Astrocyte (in vitro differentiated cells and primary cell): Measurements from ENCODE around the gene GFER. TPM values are rescaled to one million over a fixed set of nuclear protein-coding genes. Genes with fewer than 3 reads are reported as not detected.

Source experiments
- DNase-seq: peaks from one replicate; pipeline ENCODE4 v3.0.0-alpha.2; 2010; ENCODE audit warnings: low read depth
- FAIRE-seq: peaks from 2 replicates; lab custom pipeline; 2011; peaks lifted over from hg19 to GRCh38; lab: Jason Lieb, UNC
- H2AFZ ChIP-seq: 2 replicates; pipeline ENCODE4 v1.6.0; 2012; ENCODE audit warnings: low read depth, low read length, inconsistent platforms
- H3K27ac ChIP-seq: 2 replicates; pipeline ENCODE4 v1.5.1; 2011; ENCODE audit warnings: low read depth, low read length, inconsistent platforms
- H3K27me3 ChIP-seq: 2 replicates; pipeline ENCODE4 v1.6.0; 2011; ENCODE audit warnings: low read length, inconsistent platforms; ENCODE audit not compliant: insufficient read depth
- H3K36me3 ChIP-seq: 2 replicates; pipeline ENCODE4 v1.5.1; 2011; ENCODE audit warnings: low read length, inconsistent platforms; ENCODE audit not compliant: insufficient read depth
- H3K4me1 ChIP-seq: 2 replicates; pipeline ENCODE4 v1.5.1; 2011; ENCODE audit warnings: low read length, inconsistent platforms; ENCODE audit not compliant: insufficient read depth
- H3K4me2 ChIP-seq: 2 replicates; pipeline ENCODE4 v1.6.0; 2012; ENCODE audit warnings: low read length, inconsistent platforms
- H3K4me3 ChIP-seq: 2 replicates; pipeline ENCODE4 v1.5.1; 2011; ENCODE audit warnings: low read depth, mild to moderate bottlenecking, low read length, inconsistent platforms; ENCODE audit not compliant: insufficient read depth
- H3K79me2 ChIP-seq: 2 replicates; pipeline ENCODE4 v1.6.0; 2012; ENCODE audit warnings: mild to moderate bottlenecking, low read length, inconsistent platforms; ENCODE audit not compliant: insufficient read depth
- H3K9ac ChIP-seq: 2 replicates; pipeline ENCODE4 v1.6.0; 2012; ENCODE audit warnings: mild to moderate bottlenecking, low read length, inconsistent platforms
- H3K9me3 ChIP-seq: 2 replicates; pipeline ENCODE4 v1.5.1; 2012; ENCODE audit warnings: low read depth, mild to moderate bottlenecking, low read length, inconsistent platforms; ENCODE audit not compliant: insufficient read depth
- H4K20me1 ChIP-seq: 2 replicates; pipeline ENCODE4 v1.6.0; 2012; ENCODE audit warnings: low read length, inconsistent platforms; ENCODE audit not compliant: insufficient read depth
- H3K27ac Mint-ChIP-seq: one replicate; pipeline ENCODE4 v1.8.0; 2021; ENCODE audit warnings: mild to moderate bottlenecking, mixed read lengths; ENCODE audit not compliant: unreplicated experiment
- H3K27me3 Mint-ChIP-seq: one replicate; pipeline ENCODE4 v1.8.0; 2021; ENCODE audit warnings: low read depth, mixed read lengths; ENCODE audit not compliant: unreplicated experiment
- H3K36me3 Mint-ChIP-seq: one replicate; pipeline ENCODE4 v1.8.0; 2021; ENCODE audit warnings: low read depth, mixed read lengths; ENCODE audit not compliant: unreplicated experiment
- H3K4me1 Mint-ChIP-seq: one replicate; pipeline ENCODE4 v1.8.0; 2021; ENCODE audit warnings: low read depth, mixed read lengths; ENCODE audit not compliant: unreplicated experiment
- H3K4me3 Mint-ChIP-seq: one replicate; pipeline ENCODE4 v1.8.0; 2021; ENCODE audit warnings: mild to moderate bottlenecking, moderate library complexity, mixed read lengths; ENCODE audit not compliant: unreplicated experiment
- H3K9me3 Mint-ChIP-seq: one replicate; pipeline ENCODE4 v1.8.0; 2021; ENCODE audit warnings: mild to moderate bottlenecking, mixed read lengths; ENCODE audit not compliant: unreplicated experiment
- CTCF ChIP-seq: IDR thresholded peaks from 2 replicates; pipeline ENCODE4 v1.5.1; 2011; ENCODE audit warnings: low read depth, mild to moderate bottlenecking, inconsistent platforms, low read length, moderate library complexity; ENCODE audit not compliant: insufficient read depth
- EZH2 ChIP-seq: IDR thresholded peaks from 2 replicates; pipeline ENCODE4 v1.6.1; 2012; ENCODE audit warnings: mild to moderate bottlenecking, low read length, inconsistent platforms; ENCODE audit not compliant: insufficient read depth
- total RNA-seq: library from RNA; stranded (reverse); gene quantifications from 2 replicates; pipeline ENCODE4 v1.2.1, GENCODE V29; 2021

The GFER gene
- total RNA-seq, 1 donor from 2014 or later = 30.4 TPM

DNA sequence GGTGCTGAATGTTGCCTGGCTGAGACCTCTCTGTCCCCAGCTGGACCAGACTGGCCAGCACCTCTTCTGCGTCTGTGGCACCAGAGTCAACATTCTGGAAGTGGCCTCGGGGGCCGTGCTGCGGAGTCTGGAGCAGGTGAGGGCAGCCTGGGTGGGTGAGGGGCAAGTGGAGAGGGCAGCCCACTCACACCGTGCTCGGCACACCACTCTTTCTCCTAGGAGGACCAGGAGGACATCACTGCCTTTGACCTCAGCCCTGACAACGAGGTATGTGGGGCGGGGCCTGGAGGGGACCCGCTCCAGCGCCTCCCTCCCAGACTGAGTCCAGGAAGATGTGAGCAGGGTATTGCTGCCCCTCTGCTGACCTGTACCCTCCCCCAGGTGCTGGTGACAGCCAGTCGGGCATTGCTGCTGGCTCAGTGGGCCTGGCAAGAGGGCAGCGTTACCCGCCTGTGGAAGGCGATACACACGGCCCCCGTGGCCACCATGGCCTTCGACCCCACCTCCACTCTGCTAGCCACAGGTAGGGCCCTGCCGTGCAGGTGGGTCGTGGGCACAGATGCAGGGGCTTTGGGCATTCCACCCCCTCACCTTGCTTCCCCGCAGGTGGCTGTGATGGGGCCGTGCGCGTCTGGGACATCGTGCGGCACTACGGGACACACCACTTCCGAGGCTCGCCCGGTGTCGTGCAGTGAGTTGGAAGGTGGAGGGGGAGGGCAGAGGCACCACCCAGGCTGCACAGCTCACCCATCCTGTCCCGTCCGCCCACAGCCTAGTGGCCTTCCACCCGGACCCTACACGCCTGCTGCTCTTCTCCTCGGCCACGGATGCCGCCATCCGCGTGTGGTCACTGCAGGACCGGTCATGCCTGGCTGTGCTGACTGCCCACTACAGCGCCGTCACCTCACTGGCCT, 9.6 kb upstream of the GFER start:
- Histone ChIP-seq H3K27ac (no peak overlapping the region), H3K4me2 (no peak overlapping the region), H3K9me3 (no peaks in the 10 kb centered on the region), H3K4me1 (peaks cover 11% of the 10 kb centered on the region), H2AFZ (no peak overlapping the region), H4K20me1 (peaks cover 23% of the 10 kb centered on the region), H3K79me2 (peaks cover 35% of the 10 kb centered on the region), H3K4me3 (no peak overlapping the region), H3K27me3 (no peaks in the 10 kb centered on the region), H3K9ac (no peak overlapping the region), H3K36me3 (peaks cover 7% of the 10 kb centered on the region)
- Mint-ChIP-seq H3K4me1 (peaks cover 11% of the 10 kb centered on the region), H3K4me3 (peak overlapping the region; percentile 40), H3K27me3 (no peaks in the 10 kb centered on the region), H3K36me3 (peaks cover 6% of the 10 kb centered on the region), H3K9me3 (no peaks in the 10 kb centered on the region), H3K27ac (no peak overlapping the region)
- DNase-seq (no peak), FAIRE-seq (no peak)
- no peak for TF ChIP-seq EZH2
- TF ChIP-seq CTCF = no peak

- Histone ChIP-seq H4K20me1 (peaks cover 35% of the 10 kb centered on the region), H2AFZ (no peak overlapping the region), H3K79me2 (peaks cover 35% of the 10 kb centered on the region), H3K9ac (no peak overlapping the region), H3K4me3 (no peak overlapping the region), H3K36me3 (peaks cover 7% of the 10 kb centered on the region), H3K9me3 (no peaks in the 10 kb centered on the region), H3K4me1 (peaks cover 11% of the 10 kb centered on the region), H3K27me3 (peaks cover 10% of the 10 kb centered on the region), H3K27ac (no peak overlapping the region), H3K4me2 (no peak overlapping the region)
- Mint-ChIP-seq H3K4me3 (no peak overlapping the region), H3K9me3 (no peaks in the 10 kb centered on the region), H3K36me3 (peaks cover 6% of the 10 kb centered on the region), H3K4me1 (peaks cover 11% of the 10 kb centered on the region), H3K27ac (no peak overlapping the region), H3K27me3 (peaks cover 3% of the 10 kb centered on the region)
- DNase-seq = no peak
- FAIRE-seq = no peak
- TF ChIP-seq CTCF = no peak
- no peak for TF ChIP-seq EZH2
Measured at GRCh38 chr16:1975432-1976215, 8.4 kb upstream of the GFER start.
